Calu3 (cell line): Measurements from ENCODE around the gene RIMS4. TPM values are rescaled to one million over a fixed set of nuclear protein-coding genes. Genes with fewer than 3 reads are reported as not detected.

Experiments
- BruUV-seq: library from RNA; stranded (reverse); fragments of 400-500 nt; replicated peaks from 2 replicates; lab custom pipeline; 2021; lab: Mats Ljungman, UMichigan
- CTCF ChIA-PET: fragments of 300-600 bp; sonication (Branson Sonifier 250); formaldehyde crosslinking; loops from one replicate; lab custom pipeline; 2022; ENCODE audit warnings: antibody characterized with exemption; lab: Charles Lee
- DNase-seq: peaks from one replicate; pipeline ENCODE4 v3.0.0; 2022
- H3K27ac Mint-ChIP-seq: one replicate; pipeline ENCODE4 v1.8.0; 2022; ENCODE audit warnings: mixed read lengths; ENCODE audit not compliant: unreplicated experiment
- H3K27me3 Mint-ChIP-seq: one replicate; pipeline ENCODE4 v1.8.0; 2022; ENCODE audit warnings: mixed read lengths; ENCODE audit not compliant: unreplicated experiment
- H3K36me3 Mint-ChIP-seq: one replicate; pipeline ENCODE4 v1.8.0; 2022; ENCODE audit warnings: mild to moderate bottlenecking, moderate library complexity, mixed read lengths; ENCODE audit not compliant: insufficient read depth, unreplicated experiment
- H3K4me1 Mint-ChIP-seq: one replicate; pipeline ENCODE4 v1.8.0; 2022; ENCODE audit warnings: mild to moderate bottlenecking, low read depth, mixed read lengths; ENCODE audit not compliant: unreplicated experiment
- H3K4me3 Mint-ChIP-seq: one replicate; pipeline ENCODE4 v1.8.0; 2022; ENCODE audit warnings: mild to moderate bottlenecking, low read depth, moderate library complexity, mixed read lengths; ENCODE audit not compliant: unreplicated experiment
- H3K9me3 Mint-ChIP-seq: one replicate; pipeline ENCODE4 v1.8.0; 2022; ENCODE audit warnings: low read depth, mixed read lengths; ENCODE audit not compliant: unreplicated experiment
- CTCF ChIP-seq: fragments of 200-600 bp; IDR thresholded peaks from one replicate; pipeline ENCODE4 v1.8.0; 2022; ENCODE audit warnings: antibody characterized with exemption; ENCODE audit not compliant: unreplicated experiment
- intact Hi-C: fragments of 100-400 bp; cut with micrococcal nuclease; formaldehyde crosslinking; loops from one replicate; pipeline ENCODE4 v1.10.0; 2022; ENCODE audit not compliant: unreplicated experiment
- total RNA-seq: library from RNA; stranded (reverse); gene quantifications from 2 replicates; pipeline ENCODE4 v1.2.3, GENCODE V29; 2022

The RIMS4 gene
- total RNA-seq, 1 experiment from 2014 or later: 0.40 TPM

GRCh38 chr20:44701858-44702256 is 108.5 kb downstream of the RIMS4 start:
- Mint-ChIP-seq H3K27me3 (no peaks in the 10 kb centered on the region), H3K4me3 (no peak overlapping the region), H3K27ac (no peak overlapping the region), H3K9me3 (no peaks in the 10 kb centered on the region), H3K36me3 (no peaks in the 10 kb centered on the region), H3K4me1 (peaks cover 10% of the 10 kb centered on the region)
- no TSS peak for BruUV-seq
- intact Hi-C loops: no loop called here
- TF ChIP-seq CTCF: no peak
- DNase-seq: no peak
- CTCF ChIA-PET: interaction anchor here (0.8 to 1.5 kb wide), 2 partner anchors 9 to 559 kb away, joined by 3 to 4 read pairs; no protein-coding TSS in a partner anchor

Other genes starting within 250 kb of the RIMS4 start
- gene PKIG, start 228.0 kb downstream of the RIMS4 start, total RNA-seq: 6.6 and 7.5 TPM in 2 replicates
- gene ADA, start 158.8 kb downstream of the RIMS4 start, total RNA-seq: 7.5 and 8.9 TPM in 2 replicates
- 0.94 and 1.9 TPM in 2 replicates for gene CCN5, start 95.2 kb downstream of the RIMS4 start, total RNA-seq
- 1.5 and 4.8 TPM in 2 replicates for gene KCNK15, start 64.7 kb downstream of the RIMS4 start, total RNA-seq
- 377 and 384 TPM in 2 replicates for gene YWHAB, start 75.2 kb upstream of the RIMS4 start, total RNA-seq
- 172 and 182 TPM in 2 replicates for gene PABPC1L, start 99.5 kb upstream of the RIMS4 start, total RNA-seq
- 61.1 TPM in 2 replicates for gene TOMM34, start 149.9 kb upstream of the RIMS4 start, total RNA-seq
- 53.1 and 58.3 TPM in 2 replicates for gene STK4, start 156.0 kb upstream of the RIMS4 start, total RNA-seq